GM12878 (cell line): ENCODE data around the gene TET2. TPM values are rescaled to one million over a fixed set of nuclear protein-coding genes. Genes with fewer than 3 reads are reported as not detected.

Experiments used
- ATAC-seq: fragments of 200-7000 bp; cut with Tn5 transposase; 3 replicates; pipeline ENCODE4 v1.9.1; 2020; ENCODE audit warnings: mild to moderate bottlenecking, moderate library complexity
- BruUV-seq: library from RNA; stranded (reverse); fragments of 400-500 nt; replicated peaks from 2 replicates; lab custom pipeline; 2021; lab: Mats Ljungman, UMichigan
- CTCF ChIA-PET: fragments of 300-600 bp; sonication (Branson Sonifier 250); formaldehyde crosslinking; extraction: SDS; loops from one replicate; lab custom pipeline; 2021; ENCODE audit warnings: inconsistent platforms; lab: Yijun Ruan, JAX
- POLR2A ChIA-PET: fragments of 350-600 bp; formaldehyde crosslinking; extraction: SDS; loops from one replicate; lab custom pipeline; 2021; ENCODE audit warnings: inconsistent platforms; lab: Charles Lee
- RAD21 ChIA-PET: fragments of 300-600 bp; sonication (Branson Sonifier 250); formaldehyde crosslinking; loops from one replicate; lab custom pipeline; 2023; ENCODE audit warnings: antibody characterized with exemption; ENCODE audit not compliant: unreplicated experiment; lab: Charles Lee
- SMC1A ChIA-PET: fragments of 300-600 bp; sonication (Branson Sonifier 250); formaldehyde crosslinking; loops from one replicate; lab custom pipeline; 2023; ENCODE audit not compliant: unreplicated experiment, uncharacterized antibody; lab: Charles Lee
- DNase-seq: peaks from one replicate; pipeline ENCODE4 v3.0.0-alpha.2; 2011; ENCODE audit warnings: low read depth, low spot score
- FAIRE-seq: peaks from 3 replicates; lab custom pipeline; 2011; peaks lifted over from hg19 to GRCh38; lab: Jason Lieb, UNC
- H2AFZ ChIP-seq: 2 replicates; pipeline ENCODE4 v1.6.0; 2011; ENCODE audit warnings: low read depth, low read length, control low read depth; ENCODE audit not compliant: control insufficient read depth
- H3K27ac ChIP-seq: 2 replicates; pipeline ENCODE4 v1.5.1; 2011; ENCODE audit warnings: control low read depth; ENCODE audit not compliant: control insufficient read depth, insufficient read depth
- H3K27me3 ChIP-seq, 2 experiments: replicated peaks in 1 of 2; 2 replicates each; pipeline versions ENCODE4 v1.6.0 to v1.6.1; 2011; ENCODE audit warnings: low read length in 1 of 2; ENCODE audit not compliant: control insufficient read depth in 2 of 2, insufficient read depth in 2 of 2
- H3K36me3 ChIP-seq, 2 experiments: 2 replicates each; pipeline ENCODE4 v1.5.1; 2011; ENCODE audit warnings: low read length in 1 of 2; ENCODE audit not compliant: control insufficient read depth in 2 of 2, insufficient read depth in 2 of 2
- H3K4me1 ChIP-seq: 2 replicates; pipeline ENCODE4 v1.6.1; 2011; ENCODE audit warnings: mild to moderate bottlenecking, low read length, moderate library complexity, mixed read lengths; ENCODE audit not compliant: control insufficient read depth, insufficient read depth
- H3K4me2 ChIP-seq: 2 replicates; pipeline ENCODE4 v1.6.0; 2011; ENCODE audit warnings: control low read depth; ENCODE audit not compliant: control insufficient read depth, insufficient read depth
- H3K4me3 ChIP-seq: fragments of 200-600 bp; sonication (generic); 2 replicates; pipeline ENCODE4 v1.5.1; 2016
- H3K79me2 ChIP-seq: 2 replicates; pipeline ENCODE4 v1.6.0; 2011; ENCODE audit warnings: low read length; ENCODE audit not compliant: control insufficient read depth, insufficient read depth
- H3K9ac ChIP-seq: 2 replicates; pipeline ENCODE4 v1.8.0; 2011; ENCODE audit warnings: low read length, control low read depth, mixed read lengths; ENCODE audit not compliant: control insufficient read depth, insufficient read depth
- H3K9me3 ChIP-seq: replicated peaks from 3 replicates; pipeline ENCODE4 v1.5.1; 2011; ENCODE audit warnings: mild to moderate bottlenecking, low read length; ENCODE audit not compliant: control insufficient read depth, insufficient read depth
- H4K20me1 ChIP-seq: 2 replicates; pipeline ENCODE4 v1.6.0; 2011; ENCODE audit not compliant: control insufficient read depth, insufficient read depth
- BCL3 ChIP-seq: IDR thresholded peaks from 2 replicates; pipeline ENCODE4 v1.6.1; 2011; ENCODE audit warnings: borderline replicate concordance, low read depth, mild to moderate bottlenecking, moderate library complexity, low read length; ENCODE audit not compliant: insufficient read depth, poor library complexity, severe bottlenecking
- CHD4 ChIP-seq: fragments of 200-600 bp; sonication (generic); IDR thresholded peaks from 2 replicates; pipeline ENCODE4 v1.6.1; 2016; ENCODE audit warnings: mild to moderate bottlenecking
- MEF2A ChIP-seq: IDR thresholded peaks from 2 replicates; pipeline ENCODE4 v1.6.1; 2011; ENCODE audit warnings: low read depth, mild to moderate bottlenecking, low read length, moderate library complexity; ENCODE audit not compliant: insufficient read depth
- RAD21 ChIP-seq: IDR thresholded peaks from 2 replicates; pipeline ENCODE4 v1.6.1; 2011; ENCODE audit warnings: mild to moderate bottlenecking, low read depth, low read length, moderate library complexity; ENCODE audit not compliant: insufficient read depth
- RUNX3 ChIP-seq: IDR thresholded peaks from 2 replicates; pipeline ENCODE4 v1.6.1; 2012; ENCODE audit warnings: low read length, inconsistent platforms
- SPI1 ChIP-seq: IDR thresholded peaks from 2 replicates; pipeline ENCODE4 v1.6.1; 2011; ENCODE audit warnings: low read depth, mild to moderate bottlenecking, low read length, moderate library complexity, borderline replicate concordance; ENCODE audit not compliant: insufficient read depth
- WGBS: methylation state at CpG from one replicate; pipeline ENCODE4 v1.1.6; 2016; ENCODE audit warnings: low lambda C conversion rate; ENCODE audit not compliant: insufficient replicate concordance, insufficient coverage; ENCODE audit errors: missing lambda C conversion rate; 5-methylcytosine and 5-hydroxymethylcytosine counted together
- in situ Hi-C: fragments of 300-500 bp; cut with MboI; formaldehyde crosslinking; loops from 9 replicates; pipeline ENCODE4 v1.14.3; 2018; ENCODE audit warnings: mixed read lengths
- intact Hi-C: fragments of 100-400 bp; cut with micrococcal nuclease; formaldehyde crosslinking; loops from one replicate; pipeline ENCODE4 v1.14.2; 2022; ENCODE audit not compliant: unreplicated experiment
- polyA plus RNA-seq, 11 experiments: library from polyadenylated mRNA; depleted of rRNA in 4 of 11; unstranded in 6 of 11; stranded (reverse) in 5 of 11; fragments of >200 nt; fragmentation: Nextera tagmentation in 4 of 11; fragmentation: Illumina TruSeq in 1 of 11; extraction: Ambion mirVana in 4 of 11; extraction: Trizol in 1 of 11; gene quantifications; 1 replicate in 1 of 11; 2 replicates in 10 of 11; pipeline versions ENCODE4 v1.2.1 to v1.2.3, GENCODE V29; 2011 to 2016; ENCODE audit warnings: inconsistent platforms in 2 of 11, missing spikeins in 2 of 11, low read depth in 1 of 11
- total RNA-seq, 4 experiments: library from RNA; depleted of rRNA in 3 of 4; stranded (reverse); fragments of >200 nt in 3 of 4; fragmentation: Illumina TruSeq in 1 of 4; extraction: Trizol in 1 of 4; gene quantifications; 2 replicates each; pipeline versions ENCODE4 v1.2.1 to v1.2.3, GENCODE V29; 2013 to 2021
- TF ChIP-seq, protein P1 (sequence below): fragments of 450-650 bp; IDR thresholded peaks from 2 replicates; pipeline ENCODE4 v1.6.1; 2014; ENCODE audit warnings: mild to moderate bottlenecking

The TET2 gene
- total and polyA plus RNA-seq, 10 of the 15 experiments (the other 5 are each of a cell fraction or from before 2014, with no cell fraction given), result 3.7 to 49.0 (median 27.5) TPM

GRCh38 chr4:105133976-105134375 is 12.7 kb upstream of the TET2 start:
- 100% methylated on average over 2 of the region's 2 CpGs for WGBS
- H3K4me1 ChIP-seq, result no peaks in the 10 kb centered on the region; the same call in none of the 2 replicates
- H3K79me2 ChIP-seq, result no peaks in the 10 kb centered on the region
- no peak overlapping the region for H3K4me2 ChIP-seq
- H3K27ac ChIP-seq, result no peak overlapping the region
- no peaks in the 10 kb centered on the region for H4K20me1 ChIP-seq
- TF ChIP-seq MEF2A, result no peak
- no peak for TF ChIP-seq RAD21
- no peak for TF ChIP-seq CHD4
- TF ChIP-seq, protein P1, sequence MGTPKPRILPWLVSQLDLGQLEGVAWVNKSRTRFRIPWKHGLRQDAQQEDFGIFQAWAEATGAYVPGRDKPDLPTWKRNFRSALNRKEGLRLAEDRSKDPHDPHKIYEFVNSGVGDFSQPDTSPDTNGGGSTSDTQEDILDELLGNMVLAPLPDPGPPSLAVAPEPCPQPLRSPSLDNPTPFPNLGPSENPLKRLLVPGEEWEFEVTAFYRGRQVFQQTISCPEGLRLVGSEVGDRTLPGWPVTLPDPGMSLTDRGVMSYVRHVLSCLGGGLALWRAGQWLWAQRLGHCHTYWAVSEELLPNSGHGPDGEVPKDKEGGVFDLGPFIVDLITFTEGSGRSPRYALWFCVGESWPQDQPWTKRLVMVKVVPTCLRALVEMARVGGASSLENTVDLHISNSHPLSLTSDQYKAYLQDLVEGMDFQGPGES, result no peak
- intact Hi-C loops (no loop called here), in situ Hi-C loops (no loop called here)
- no peak overlapping the region for H3K9ac ChIP-seq
- no peak overlapping the region for H2AFZ ChIP-seq
- no peak overlapping the region for H3K4me3 ChIP-seq
- DNase-seq (no peak), ATAC-seq (no peak), FAIRE-seq (no peak)
- POLR2A ChIA-PET, result no interaction called here
- H3K27me3 ChIP-seq, result no peaks in the 10 kb centered on the region
- SMC1A ChIA-PET, result interaction anchor here (1.1 kb wide), 1 partner anchor 336 kb away, joined by 3 read pairs; no protein-coding TSS in a partner anchor
- no TSS peak for BruUV-seq
- no peaks in the 10 kb centered on the region; the same call in 1 of the 3 replicates for H3K9me3 ChIP-seq
- RAD21 ChIA-PET, result no interaction called here
- CTCF ChIA-PET, result interaction anchor here (1.0 kb wide), 1 partner anchor 340 kb away, joined by 3 read pairs; the partner anchor contains the start of gene PPA2
- H3K36me3 ChIP-seq, result no peaks in the 10 kb centered on the region

DNA sequence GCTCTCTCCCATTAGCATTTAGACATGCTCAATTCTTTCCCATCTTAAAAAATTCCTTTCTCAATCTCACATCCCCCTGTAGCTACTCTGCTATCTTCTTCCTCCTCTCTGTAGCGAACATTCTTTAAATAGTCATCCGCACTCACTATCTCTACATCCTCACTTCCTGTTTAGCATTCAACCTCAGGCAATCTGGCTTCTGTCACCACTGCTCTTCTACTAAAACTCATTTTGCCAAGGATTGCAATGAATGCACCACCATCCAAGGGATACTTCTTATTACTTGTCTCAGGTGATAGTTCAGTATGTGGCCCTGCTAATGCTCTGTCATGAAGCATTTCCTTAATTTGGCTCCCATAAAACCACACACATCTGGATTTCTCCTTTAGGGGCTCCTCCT is 10.9 kb upstream of the TET2 start:
- no peak overlapping the region; the same call in 1 of the 2 replicates for H3K4me2 ChIP-seq
- H3K4me1 ChIP-seq, result no peaks in the 10 kb centered on the region; the same call in none of the 2 replicates
- CTCF ChIA-PET, result no interaction called here
- no peak overlapping the region for H3K4me3 ChIP-seq
- SMC1A ChIA-PET, result no interaction called here
- WGBS, result 75% methylated on average over 2 of the region's 2 CpGs
- POLR2A ChIA-PET, result no interaction called here
- in situ Hi-C loops, result loop anchor here (5.0 kb wide), 1 partner anchor 337 kb away; the partner anchor contains the start of gene PPA2
- RAD21 ChIA-PET, result no interaction called here
- FAIRE-seq (no peak), DNase-seq (no peak), ATAC-seq (no peak; the same call in 2 of the 3 replicates)
- no peaks in the 10 kb centered on the region; the same call in 1 of the 3 replicates for H3K9me3 ChIP-seq
- H4K20me1 ChIP-seq, result no peaks in the 10 kb centered on the region
- intact Hi-C loops, result no loop called here
- H3K36me3 ChIP-seq, result no peaks in the 10 kb centered on the region
- H3K9ac ChIP-seq, result no peak overlapping the region
- BruUV-seq, result no TSS peak
- no peak overlapping the region for H3K27ac ChIP-seq
- TF ChIP-seq BCL3 (no peak), SPI1 (peak; percentile 49; the same call in 1 of the 2 replicates), RUNX3 (peak; percentile 47)
- peak overlapping the region; percentile 35 for H2AFZ ChIP-seq
- H3K27me3 ChIP-seq, result no peaks in the 10 kb centered on the region
- no peaks in the 10 kb centered on the region for H3K79me2 ChIP-seq
